K562 (cell line): Measurements from ENCODE around the gene BCR. TPM values are rescaled to one million over a fixed set of nuclear protein-coding genes. Genes with fewer than 3 reads are reported as not detected.

Experiments used
- CHD2 ChIP-seq: IDR thresholded peaks from 2 replicates; pipeline ENCODE4 v1.6.1; 2011; ENCODE audit warnings: low read depth, low read length
- DACH1 ChIP-seq: fragments of 450-650 bp; IDR thresholded peaks from 2 replicates; pipeline ENCODE4 v1.6.1; 2018; ENCODE audit not compliant: partially characterized antibody
- EGR1 ChIP-seq: fragments of 450-650 bp; conservative IDR thresholded peaks from 2 replicates; pipeline ENCODE4 v1.6.1; 2017; ENCODE audit warnings: mild to moderate bottlenecking
- GATAD2A ChIP-seq: fragments of 450-650 bp; IDR thresholded peaks from 2 replicates; pipeline ENCODE4 v1.6.1; 2017
- JUN ChIP-seq, 2 experiments: sonication (generic) in 1 of 2; formaldehyde crosslinking in 1 of 2; IDR thresholded peaks; 2 replicates each; pipeline versions ENCODE4 v1.6.1 to v1.8.0; 2012 to 2022; ENCODE audit warnings: borderline replicate concordance in 2 of 2, mild to moderate bottlenecking in 2 of 2, improper control_type of control experiment in 1 of 2, low read depth in 1 of 2, low read length in 1 of 2, missing genetic modification reagents in 1 of 2
- MAFK ChIP-seq: IDR thresholded peaks from 2 replicates; pipeline ENCODE4 v1.6.1; 2011; ENCODE audit warnings: low read length, improper control_type of control experiment
- MYC ChIP-seq, 2 experiments: fragments of 250-450 bp in 1 of 2; sonication (Bioruptor Pico) in 1 of 2; IDR thresholded peaks; 2 replicates each; pipeline versions ENCODE4 v1.5.1 to v1.6.1; 2012 to 2021; ENCODE audit warnings: low read depth in 2 of 2, borderline replicate concordance in 1 of 2, improper control_type of control experiment in 1 of 2, low read length in 1 of 2, mild to moderate bottlenecking in 1 of 2, moderate library complexity in 1 of 2
- PRPF4 ChIP-seq: fragments of 200-400 bp; formaldehyde crosslinking; IDR thresholded peaks from one replicate; pipeline ENCODE4 v1.6.1; 2017; ENCODE audit warnings: low read length, low read depth, mild to moderate bottlenecking; ENCODE audit not compliant: insufficient read depth, poor library complexity, severe bottlenecking
- RB1 ChIP-seq: fragments of 450-650 bp; IDR thresholded peaks from 2 replicates; pipeline ENCODE4 v1.6.1; 2017; ENCODE audit warnings: low read depth, mild to moderate bottlenecking
- SIX5 ChIP-seq, 2 experiments: IDR thresholded peaks; 2 replicates each; pipeline ENCODE4 v1.6.1; 2011; ENCODE audit warnings: low read length in 2 of 2, borderline replicate concordance in 1 of 2, low read depth in 1 of 2, mild to moderate bottlenecking in 1 of 2, moderate library complexity in 1 of 2; ENCODE audit not compliant: insufficient read depth in 1 of 2
- SMAD2 ChIP-seq: fragments of 150-350 bp; IDR thresholded peaks from 2 replicates; pipeline ENCODE4 v1.6.1; 2014; ENCODE audit warnings: low read depth, mild to moderate bottlenecking, low read length
- ZC3H11A ChIP-seq: IDR thresholded peaks from 2 replicates; pipeline ENCODE4 v1.6.1; 2012; ENCODE audit warnings: low read depth, low read length, improper control_type of control experiment
- ZFP36 ChIP-seq: fragments of 150-350 bp; IDR thresholded peaks from 2 replicates; pipeline ENCODE4 v1.6.1; 2018; ENCODE audit warnings: low read length, low read depth; ENCODE audit not compliant: partially characterized antibody
- polyA plus RNA-seq, 8 experiments: library from polyadenylated mRNA; depleted of rRNA in 4 of 8; stranded (reverse) in 5 of 8; unstranded in 3 of 8; fragments of >200 nt; fragmentation: Nextera tagmentation in 2 of 8; fragmentation: Illumina TruSeq in 1 of 8; extraction: Ambion mirVana in 2 of 8; extraction: Trizol in 1 of 8; gene quantifications; 2 replicates each; pipeline versions ENCODE4 v1.2.1 to v1.2.3, GENCODE V29; 2011 to 2014; ENCODE audit warnings: inconsistent platforms in 1 of 8, missing spikeins in 1 of 8
- total RNA-seq, 7 experiments: library from RNA; depleted of rRNA in 6 of 7; stranded (reverse); fragments of >200 nt in 6 of 7; fragmentation: Illumina TruSeq in 2 of 7; extraction: Trizol in 2 of 7; gene quantifications; 2 replicates each; pipeline versions ENCODE4 v1.2.1 to v1.2.3, GENCODE V29; 2011 to 2021; ENCODE audit warnings: low replicate concordance in 1 of 7
- TF ChIP-seq, protein P1 (sequence below), 2 experiments: fragments of 450-650 bp; formaldehyde crosslinking in 1 of 2; IDR thresholded peaks; 2 replicates each; pipeline versions ENCODE4 v1.4.0 to v1.6.1; 2014 to 2020; ENCODE audit warnings: mild to moderate bottlenecking in 2 of 2, borderline replicate concordance in 1 of 2, low read depth in 1 of 2
- TF ChIP-seq, protein P2 (sequence below): sonication (generic); formaldehyde crosslinking; IDR thresholded peaks from 2 replicates; pipeline ENCODE4 v1.8.1; 2023; ENCODE audit warnings: mild to moderate bottlenecking, missing genetic modification reagents, moderate library complexity

The BCR gene
- total and polyA plus RNA-seq, 9 of the 15 experiments (the other 6 are each of a cell fraction or from before 2014, with no cell fraction given) = 0.41 to 150 (median 45.6) TPM

DNA sequence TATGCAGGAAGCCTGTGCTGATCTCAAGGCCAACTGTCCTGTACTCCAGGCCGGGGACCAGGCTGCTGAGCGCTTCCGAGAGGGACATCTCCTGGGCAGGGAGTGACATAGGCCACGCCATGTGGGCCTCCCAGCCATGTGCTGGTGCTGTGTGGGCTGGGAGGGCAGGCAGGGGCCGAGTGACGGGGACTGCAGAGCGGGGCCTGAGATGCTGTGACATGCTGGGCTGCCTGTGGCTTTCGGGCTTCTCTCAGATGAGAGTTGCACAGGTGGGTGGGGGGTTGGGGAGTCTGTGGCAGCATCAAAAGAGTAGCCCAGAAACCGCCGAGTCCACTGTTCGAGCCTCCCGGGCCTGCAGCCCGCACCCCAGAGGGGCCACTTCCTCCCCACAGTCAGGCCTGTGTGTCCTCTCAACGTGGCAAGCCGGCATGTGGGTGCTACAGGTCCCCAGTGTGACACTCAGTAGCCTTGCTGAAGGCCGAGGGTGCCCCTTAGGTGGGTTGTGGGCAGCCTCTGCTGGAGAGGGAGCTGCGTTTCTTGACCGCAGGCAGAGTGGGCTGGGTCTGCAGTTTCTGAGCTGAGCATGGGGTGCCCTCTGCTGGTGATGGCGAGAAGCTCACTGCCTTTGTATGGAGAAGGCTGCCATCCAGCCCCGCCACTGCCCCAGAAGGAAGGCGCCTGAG is 101.2 kb downstream of the BCR start (continued):
- TF ChIP-seq, protein P1, sequence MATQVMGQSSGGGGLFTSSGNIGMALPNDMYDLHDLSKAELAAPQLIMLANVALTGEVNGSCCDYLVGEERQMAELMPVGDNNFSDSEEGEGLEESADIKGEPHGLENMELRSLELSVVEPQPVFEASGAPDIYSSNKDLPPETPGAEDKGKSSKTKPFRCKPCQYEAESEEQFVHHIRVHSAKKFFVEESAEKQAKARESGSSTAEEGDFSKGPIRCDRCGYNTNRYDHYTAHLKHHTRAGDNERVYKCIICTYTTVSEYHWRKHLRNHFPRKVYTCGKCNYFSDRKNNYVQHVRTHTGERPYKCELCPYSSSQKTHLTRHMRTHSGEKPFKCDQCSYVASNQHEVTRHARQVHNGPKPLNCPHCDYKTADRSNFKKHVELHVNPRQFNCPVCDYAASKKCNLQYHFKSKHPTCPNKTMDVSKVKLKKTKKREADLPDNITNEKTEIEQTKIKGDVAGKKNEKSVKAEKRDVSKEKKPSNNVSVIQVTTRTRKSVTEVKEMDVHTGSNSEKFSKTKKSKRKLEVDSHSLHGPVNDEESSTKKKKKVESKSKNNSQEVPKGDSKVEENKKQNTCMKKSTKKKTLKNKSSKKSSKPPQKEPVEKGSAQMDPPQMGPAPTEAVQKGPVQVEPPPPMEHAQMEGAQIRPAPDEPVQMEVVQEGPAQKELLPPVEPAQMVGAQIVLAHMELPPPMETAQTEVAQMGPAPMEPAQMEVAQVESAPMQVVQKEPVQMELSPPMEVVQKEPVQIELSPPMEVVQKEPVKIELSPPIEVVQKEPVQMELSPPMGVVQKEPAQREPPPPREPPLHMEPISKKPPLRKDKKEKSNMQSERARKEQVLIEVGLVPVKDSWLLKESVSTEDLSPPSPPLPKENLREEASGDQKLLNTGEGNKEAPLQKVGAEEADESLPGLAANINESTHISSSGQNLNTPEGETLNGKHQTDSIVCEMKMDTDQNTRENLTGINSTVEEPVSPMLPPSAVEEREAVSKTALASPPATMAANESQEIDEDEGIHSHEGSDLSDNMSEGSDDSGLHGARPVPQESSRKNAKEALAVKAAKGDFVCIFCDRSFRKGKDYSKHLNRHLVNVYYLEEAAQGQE (IDR thresholded peaks at IDR 0.05; ENCODE audit: borderline replicate concordance) = no peak
- TF ChIP-seq, protein P1 (CRISPR knock-in tag; IDR thresholded peaks at IDR 0.05; ENCODE audit: low read depth) = no peak
- peak; percentile 70 for TF ChIP-seq MAFK
- TF ChIP-seq DACH1 = peak; percentile 37
- TF ChIP-seq RB1 = peak; percentile 100
- TF ChIP-seq CHD2 = peak; percentile 62
- peak; percentile 68; the same call in 1 of the 2 replicates for TF ChIP-seq GATAD2A
- TF ChIP-seq JUN (IDR thresholded peaks at IDR 0.05; ENCODE audit: borderline replicate concordance, low read depth, low read length) = peak; percentile 71
- no peak for TF ChIP-seq JUN (CRISPR knock-in tag; IDR thresholded peaks at IDR 0.05; ENCODE audit: borderline replicate concordance)
- peak; percentile 96 for TF ChIP-seq ZC3H11A
- no peak for TF ChIP-seq PRPF4
- 0 out of 2 replicates have a peak, but pooled peaks have one; percentile 36 for TF ChIP-seq EGR1
- 0 out of 2 replicates have a peak, but pooled peaks have one; percentile 94 for TF ChIP-seq SMAD2
- TF ChIP-seq, protein P2, sequence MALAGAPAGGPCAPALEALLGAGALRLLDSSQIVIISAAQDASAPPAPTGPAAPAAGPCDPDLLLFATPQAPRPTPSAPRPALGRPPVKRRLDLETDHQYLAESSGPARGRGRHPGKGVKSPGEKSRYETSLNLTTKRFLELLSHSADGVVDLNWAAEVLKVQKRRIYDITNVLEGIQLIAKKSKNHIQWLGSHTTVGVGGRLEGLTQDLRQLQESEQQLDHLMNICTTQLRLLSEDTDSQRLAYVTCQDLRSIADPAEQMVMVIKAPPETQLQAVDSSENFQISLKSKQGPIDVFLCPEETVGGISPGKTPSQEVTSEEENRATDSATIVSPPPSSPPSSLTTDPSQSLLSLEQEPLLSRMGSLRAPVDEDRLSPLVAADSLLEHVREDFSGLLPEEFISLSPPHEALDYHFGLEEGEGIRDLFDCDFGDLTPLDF (CRISPR knock-in tag) = peak; percentile 93
- TF ChIP-seq ZFP36 = peak; percentile 50
- peak in 1 of 2 experiments; percentile 4; a peak in 1 of 4 replicates for TF ChIP-seq SIX5 (IDR thresholded peaks at IDR 0.05; ENCODE audit: borderline replicate concordance in 1 of 2, insufficient read depth in 1 of 2, low read depth in 1 of 2, low read length in 2 of 2)
- peak; percentile 86 for TF ChIP-seq MYC (IDR thresholded peaks at IDR 0.05; ENCODE audit: low read depth, low read length)
- no peak for TF ChIP-seq MYC (CRISPR knock-in tag; IDR thresholded peaks at IDR 0.05; ENCODE audit: borderline replicate concordance, low read depth)
